NCI-H748 (cell line): ENCODE results near the gene ARID5B.
"Not testable (repeated sequence)": the region's sequence is repeated elsewhere in the genome, so short reads cannot be mapped to it uniquely, and the experiment has no call there.

Experiments
- DNase-seq: peaks from one replicate; lab custom pipeline; 2025; ENCODE audit not compliant: unreplicated experiment; lab: John Stamatoyannopoulos, UW

ARID5B gene, protein sequence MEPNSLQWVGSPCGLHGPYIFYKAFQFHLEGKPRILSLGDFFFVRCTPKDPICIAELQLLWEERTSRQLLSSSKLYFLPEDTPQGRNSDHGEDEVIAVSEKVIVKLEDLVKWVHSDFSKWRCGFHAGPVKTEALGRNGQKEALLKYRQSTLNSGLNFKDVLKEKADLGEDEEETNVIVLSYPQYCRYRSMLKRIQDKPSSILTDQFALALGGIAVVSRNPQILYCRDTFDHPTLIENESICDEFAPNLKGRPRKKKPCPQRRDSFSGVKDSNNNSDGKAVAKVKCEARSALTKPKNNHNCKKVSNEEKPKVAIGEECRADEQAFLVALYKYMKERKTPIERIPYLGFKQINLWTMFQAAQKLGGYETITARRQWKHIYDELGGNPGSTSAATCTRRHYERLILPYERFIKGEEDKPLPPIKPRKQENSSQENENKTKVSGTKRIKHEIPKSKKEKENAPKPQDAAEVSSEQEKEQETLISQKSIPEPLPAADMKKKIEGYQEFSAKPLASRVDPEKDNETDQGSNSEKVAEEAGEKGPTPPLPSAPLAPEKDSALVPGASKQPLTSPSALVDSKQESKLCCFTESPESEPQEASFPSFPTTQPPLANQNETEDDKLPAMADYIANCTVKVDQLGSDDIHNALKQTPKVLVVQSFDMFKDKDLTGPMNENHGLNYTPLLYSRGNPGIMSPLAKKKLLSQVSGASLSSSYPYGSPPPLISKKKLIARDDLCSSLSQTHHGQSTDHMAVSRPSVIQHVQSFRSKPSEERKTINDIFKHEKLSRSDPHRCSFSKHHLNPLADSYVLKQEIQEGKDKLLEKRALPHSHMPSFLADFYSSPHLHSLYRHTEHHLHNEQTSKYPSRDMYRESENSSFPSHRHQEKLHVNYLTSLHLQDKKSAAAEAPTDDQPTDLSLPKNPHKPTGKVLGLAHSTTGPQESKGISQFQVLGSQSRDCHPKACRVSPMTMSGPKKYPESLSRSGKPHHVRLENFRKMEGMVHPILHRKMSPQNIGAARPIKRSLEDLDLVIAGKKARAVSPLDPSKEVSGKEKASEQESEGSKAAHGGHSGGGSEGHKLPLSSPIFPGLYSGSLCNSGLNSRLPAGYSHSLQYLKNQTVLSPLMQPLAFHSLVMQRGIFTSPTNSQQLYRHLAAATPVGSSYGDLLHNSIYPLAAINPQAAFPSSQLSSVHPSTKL

GRCh38 chr10:61900829-61901792 is at the start of gene ARID5B:
TSS of gene ARID5B (plus strand) at chr10:61901699. CDS start at chr10:61901710, 11 bp downstream.
- peak; percentile 74 for DNase-seq

DNA sequence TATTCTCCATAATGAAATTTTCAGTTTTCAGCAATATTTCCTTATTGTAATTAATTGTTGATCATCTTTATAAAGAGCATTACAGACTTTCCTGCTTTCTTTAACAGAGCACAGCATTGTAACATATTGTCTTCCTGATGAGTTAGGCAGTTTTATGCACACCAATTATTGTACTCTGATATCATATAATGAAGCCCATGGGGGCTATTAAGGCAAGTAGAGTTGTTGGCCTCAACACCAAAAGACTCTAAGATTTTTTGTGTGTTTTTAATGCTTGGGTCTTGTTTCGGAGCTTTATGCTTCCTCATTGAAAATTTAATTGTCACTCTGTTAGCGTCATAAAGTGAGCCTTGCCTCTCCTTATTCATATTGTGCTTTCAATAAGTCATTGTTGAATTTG is 49.2 kb upstream of the ARID5B start:
- no peak for DNase-seq

DNA sequence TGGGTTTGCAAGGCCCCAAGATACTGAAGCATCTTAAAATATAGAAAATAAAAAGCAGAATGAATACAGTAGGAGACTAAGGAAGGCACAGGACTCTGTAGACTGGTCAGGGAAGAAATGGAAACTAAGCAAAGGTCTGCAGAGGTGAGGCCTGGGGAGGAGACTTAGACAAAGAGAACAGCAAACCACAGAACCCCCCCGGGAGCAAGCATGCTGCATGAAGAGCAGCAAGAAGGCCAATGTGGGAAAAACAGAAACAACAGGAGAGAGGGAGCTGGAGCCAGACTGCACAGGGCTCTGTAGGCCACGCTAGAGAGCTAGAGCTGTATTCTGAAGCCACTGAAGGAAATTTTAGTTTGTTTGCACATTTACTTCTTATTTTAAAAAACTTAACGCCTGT is 45.7 kb upstream of the ARID5B start:
- no peak for DNase-seq

- DNase-seq = no peak
Measured at GRCh38 chr10:61857746-61858145, 43.8 kb upstream of the ARID5B start.

- no peak for DNase-seq
Measured at GRCh38 chr10:61859786-61860185, 41.7 kb upstream of the ARID5B start.

GRCh38 chr10:61860964-61861758 is 40.3 kb upstream of the ARID5B start:
- no peak for DNase-seq

GRCh38 chr10:61863981-61864380 is 37.5 kb upstream of the ARID5B start:
- no peak for DNase-seq

DNA sequence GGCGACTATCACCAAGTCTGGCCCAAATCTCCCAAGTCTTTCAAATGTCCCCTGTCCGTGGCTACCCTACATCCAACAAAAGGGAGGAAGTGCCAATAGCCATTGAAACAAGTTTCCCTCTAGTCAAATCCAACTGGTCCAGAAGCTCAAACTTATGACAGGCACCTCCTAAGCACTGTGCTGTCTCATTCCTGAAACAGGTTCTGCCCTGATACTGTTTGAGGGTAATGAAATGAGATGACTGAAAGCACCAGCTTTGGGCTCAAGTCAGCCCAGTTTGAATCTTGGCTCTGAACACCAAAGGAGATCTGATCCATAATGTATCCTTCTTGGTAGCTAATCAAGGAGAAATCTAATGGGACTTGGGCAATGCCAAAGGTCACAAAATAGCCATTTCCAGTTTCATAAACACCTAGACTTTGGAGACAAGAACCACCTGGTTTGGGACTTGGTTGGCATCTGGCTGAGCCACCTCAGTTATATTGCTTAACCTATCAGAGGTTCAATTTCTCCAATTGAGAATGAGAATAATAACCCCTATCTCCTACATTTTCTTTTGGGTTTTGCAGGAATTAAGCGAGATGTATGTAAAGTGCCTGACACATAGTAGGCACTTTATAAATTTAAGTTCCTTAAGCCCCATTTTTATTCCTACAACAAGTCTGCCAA is 34.7 kb upstream of the ARID5B start:
- DNase-seq = no peak

- not testable (repeated sequence) for DNase-seq
Measured at GRCh38 chr10:61867374-61867773, 34.1 kb upstream of the ARID5B start.

DNA sequence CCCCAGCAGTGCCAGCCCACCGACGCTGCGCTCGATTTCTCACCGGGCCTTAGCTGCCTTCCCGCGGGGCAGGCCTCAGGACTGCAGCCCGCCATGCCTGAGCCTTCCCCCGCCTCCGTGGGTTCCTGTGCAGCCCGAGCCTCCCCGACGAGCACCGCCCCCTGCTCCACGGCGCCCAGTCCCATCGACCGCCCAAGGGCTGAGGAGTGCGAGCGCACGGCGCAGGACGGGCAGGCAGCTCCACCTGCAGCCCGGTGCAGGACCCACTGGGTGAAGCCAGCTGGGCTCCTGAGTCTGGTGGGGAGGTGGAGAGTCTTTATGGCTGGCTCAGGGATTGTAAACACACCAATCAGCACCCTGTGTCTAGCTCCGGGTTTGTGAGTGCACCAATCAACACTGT is 33.7 kb upstream of the ARID5B start:
- not testable (repeated sequence) for DNase-seq

DNA sequence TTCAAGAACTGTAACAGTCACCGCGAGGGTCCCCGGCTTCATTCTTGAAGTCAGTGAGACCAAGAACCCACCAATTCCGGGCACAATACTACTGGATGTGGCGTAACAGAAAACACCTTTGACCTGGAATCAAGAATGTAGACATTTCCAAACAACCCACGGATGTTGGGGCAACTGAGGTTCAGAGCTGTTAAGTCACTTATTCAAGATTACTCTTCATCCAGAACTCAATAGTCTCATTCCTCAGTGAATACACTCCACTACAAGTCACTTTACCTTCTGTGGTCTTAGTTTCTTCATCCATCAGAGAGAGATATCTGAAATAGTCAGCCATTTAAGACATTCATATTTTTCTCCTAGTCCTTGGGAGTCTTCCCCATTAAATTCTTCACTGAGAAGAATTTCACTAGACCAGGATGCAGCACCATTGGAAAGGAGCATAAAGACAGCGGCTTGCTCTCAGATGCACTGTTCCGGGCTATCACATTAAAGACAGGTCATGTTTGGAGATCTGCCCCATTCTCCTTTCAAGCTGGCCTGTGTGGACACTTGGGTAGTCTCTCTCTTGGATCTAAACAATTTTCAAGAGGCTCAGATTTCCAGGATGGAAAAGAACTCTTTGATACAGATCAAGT is 32.3 kb upstream of the ARID5B start:
- no peak for DNase-seq

- no peak for DNase-seq
Measured at GRCh38 chr10:61869774-61870525, 31.5 kb upstream of the ARID5B start.

- DNase-seq = no peak
Measured at GRCh38 chr10:61870526-61870895, 31.0 kb upstream of the ARID5B start.

DNA sequence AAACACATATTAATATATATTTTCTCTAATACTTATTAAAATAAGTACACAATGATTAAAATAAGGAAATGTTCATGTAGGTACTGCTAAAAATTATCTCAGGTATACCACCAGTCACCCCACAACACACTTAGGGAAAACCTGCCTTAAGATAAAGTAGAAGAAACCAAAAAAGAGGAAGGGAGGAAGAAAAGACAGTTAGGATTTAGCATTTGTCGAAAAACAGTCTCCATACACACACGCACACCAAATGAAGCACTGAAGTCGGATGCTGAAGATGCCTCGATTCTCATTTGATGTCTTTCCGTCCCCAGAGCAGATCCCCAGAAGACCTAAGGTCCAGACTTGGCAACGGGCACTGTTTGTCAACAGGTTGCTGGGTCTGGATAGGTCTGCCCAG is 30.0 kb upstream of the ARID5B start:
- no peak for DNase-seq

DNA sequence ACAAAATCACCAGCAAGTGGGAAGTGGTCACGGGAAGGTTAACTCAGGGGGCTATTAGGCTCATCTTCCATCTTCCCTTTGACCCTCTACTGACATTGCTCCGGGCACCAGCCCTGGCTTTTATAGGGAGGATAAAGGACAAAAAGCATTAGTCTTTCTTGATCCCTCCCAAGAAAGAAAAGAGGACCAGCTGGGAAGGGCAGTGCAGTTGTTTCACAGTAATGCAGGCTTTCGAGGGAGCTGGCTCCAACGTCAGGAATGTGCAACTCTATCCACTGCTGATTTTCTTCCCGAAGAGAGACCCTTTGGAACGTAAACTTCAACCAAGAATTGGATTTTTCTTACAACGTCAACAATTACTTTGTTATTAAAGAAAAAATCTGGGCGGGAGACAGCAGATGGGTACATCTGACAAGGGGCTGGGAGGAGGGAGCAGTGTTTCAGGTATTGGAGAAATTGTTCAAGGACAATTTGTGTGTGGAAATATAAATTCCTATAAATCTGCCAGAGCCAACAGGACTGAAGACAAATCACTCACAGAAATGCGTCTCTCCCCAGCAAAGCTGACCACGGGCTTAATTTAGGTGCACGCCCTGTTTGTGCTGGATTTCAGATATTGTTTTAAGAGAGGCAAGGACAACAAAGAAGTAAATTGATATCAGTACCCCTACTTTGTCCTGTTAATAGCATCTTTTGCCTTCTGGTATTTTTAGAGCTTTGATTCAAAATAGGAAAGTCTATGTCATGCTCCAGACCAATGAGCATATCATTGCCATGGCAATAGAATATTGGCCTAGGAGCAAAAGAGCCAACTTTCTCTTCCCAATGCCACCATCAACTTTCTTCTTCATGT is 23.4 kb upstream of the ARID5B start:
- no peak for DNase-seq

GRCh38 chr10:61878740-61879068 is 22.8 kb upstream of the ARID5B start:
- DNase-seq = no peak
